ENCODE data around the gene FAM13A. TPM values are rescaled to one million over a fixed set of nuclear protein-coding genes. Genes with fewer than 3 reads are reported as not detected.

Gene FAM13A
- total and polyA plus RNA-seq, 10 of the 15 experiments (the other 5 are each of a cell fraction or from before 2014, with no cell fraction given), result 0.05 to 1.8 (median 0.27) TPM; not detected in 1

GRCh38 chr4:89100853-89101252 lies 43.9 kb upstream of the FAM13A start:
- no peak for FAIRE-seq
- H3K9me3 ChIP-seq (replicated peaks; ENCODE audit: control insufficient read depth, insufficient read depth, low read length), result no peaks in the 10 kb centered on the region; the same call in 1 of the 3 replicates
- H3K79me2 ChIP-seq (ENCODE audit: control insufficient read depth, insufficient read depth, low read length), result no peaks in the 10 kb centered on the region
- H3K4me1 ChIP-seq (ENCODE audit: control insufficient read depth, insufficient read depth, low read length), result peaks cover 7% of the 10 kb centered on the region
- intact Hi-C loops (cut with micrococcal nuclease; ENCODE audit: unreplicated experiment) (loop anchor here (2.0 kb wide), 1 partner anchor 20 kb away; no protein-coding TSS in a partner anchor), in situ Hi-C loops (cut with MboI) (no loop called here)
- BruUV-seq (replicated peaks), result TSS peak; percentile 94
- peak overlapping the region; percentile 63 for H3K9ac ChIP-seq (ENCODE audit: control insufficient read depth, insufficient read depth, low read length)
- peak; percentile 57 for ATAC-seq
- TF ChIP-seq FOXK2 (IDR thresholded peaks at IDR 0.05) (no peak), BHLHE40 (IDR thresholded peaks at IDR 0.05; ENCODE audit: borderline replicate concordance in 1 of 2, low read depth in 2 of 2, low read length in 1 of 2) (peak in 1 of 2 experiments; percentile 46; a peak in 1 of 4 replicates), POLR2AphosphoS5 (IDR thresholded peaks at IDR 0.05; ENCODE audit: low read length) (0 out of 2 replicates have a peak, but pooled peaks have one; percentile 39), IKZF1 (conservative IDR thresholded peaks at IDR 0.05) (peak; percentile 23; the same call in 1 of the 2 replicates), RB1 (IDR thresholded peaks at IDR 0.05; ENCODE audit: borderline replicate concordance) (no peak), ZNF687 (IDR thresholded peaks at IDR 0.05) (peak; percentile 71; the same call in 1 of the 2 replicates), ZBTB40 (IDR thresholded peaks at IDR 0.05; ENCODE audit: borderline replicate concordance) (0 out of 2 replicates have a peak, but pooled peaks have one; percentile 16), ZNF207 (IDR thresholded peaks at IDR 0.05; ENCODE audit: borderline replicate concordance) (0 out of 2 replicates have a peak, but pooled peaks have one; percentile 39), ZNF217 (IDR thresholded peaks at IDR 0.05) (peak; percentile 55; the same call in 1 of the 2 replicates)
- CTCF ChIA-PET, result interaction anchor here (0.7 to 3.7 kb wide), 8 partner anchors 11 to 561 kb away, joined by 3 to 9 read pairs (median 4); partner anchors contain the start of gene FAM13A
- H3K36me3 ChIP-seq (ENCODE audit: control insufficient read depth in 2 of 2, insufficient read depth in 2 of 2, low read length in 1 of 2), result no peaks in the 10 kb centered on the region
- no peak overlapping the region for H3K4me3 ChIP-seq
- POLR2A ChIA-PET, result interaction anchor here (2.0 to 3.5 kb wide), 2 partner anchors 32 to 45 kb away, joined by 6 to 15 read pairs; partner anchors contain the start of gene FAM13A
- peak overlapping the region; percentile 85 for H2AFZ ChIP-seq (ENCODE audit: control insufficient read depth, low read depth, low read length)
- RAD21 ChIA-PET (ENCODE audit: unreplicated experiment), result interaction anchor here (0.6 to 2.1 kb wide), 8 partner anchors 13 to 280 kb away, joined by 3 to 40 read pairs (median 6); partner anchors contain the start of gene FAM13A
- no peaks in the 10 kb centered on the region for H3K27me3 ChIP-seq (replicated peaks in 1 of 2; ENCODE audit: control insufficient read depth in 2 of 2, insufficient read depth in 2 of 2, low read length in 1 of 2)
- H3K4me2 ChIP-seq (ENCODE audit: control insufficient read depth, insufficient read depth), result peak overlapping the region; percentile 84
- SMC1A ChIA-PET (ENCODE audit: uncharacterized antibody, unreplicated experiment), result interaction anchor here (0.6 to 6.6 kb wide), 11 partner anchors 10 to 488 kb away, joined by 3 to 58 read pairs (median 4); partner anchors contain the start of gene FAM13A
- no peaks in the 10 kb centered on the region for H4K20me1 ChIP-seq (ENCODE audit: control insufficient read depth, insufficient read depth)
- WGBS (ENCODE audit: insufficient coverage, insufficient replicate concordance, low lambda C conversion rate, missing lambda C conversion rate), result 32% methylated on average over 3 of the region's 3 CpGs
- DNase-seq (ENCODE audit: low read depth, low spot score), result no peak
- H3K27ac ChIP-seq (ENCODE audit: control insufficient read depth, insufficient read depth), result peak overlapping the region; percentile 95

All from GM12878 (cell line).